T-cell (primary cell): Measurements from ENCODE around the gene ASCL3. TPM values are rescaled to one million over a fixed set of nuclear protein-coding genes. Genes with fewer than 3 reads are reported as not detected.
"Not testable (repeated sequence)": the region's sequence is repeated elsewhere in the genome, so short reads cannot be mapped to it uniquely, and the experiment has no call there.

ENCODE experiments used
- ATAC-seq, 4 experiments: fragments of 200-7000 bp in 3 of 4; fragments of 150-1000 bp in 1 of 4; cut with Tn5 transposase; replicated peaks in 1 of 4; 1 replicate in 3 of 4; 2 replicates in 1 of 4; pipeline ENCODE4 v1.10.0; 2021; ENCODE audit warnings: moderate library complexity in 3 of 4, mild to moderate bottlenecking in 2 of 4, moderate number of reproducible peaks in 1 of 4
- CTCF ChIA-PET, 2 donors: fragments of 300-600 bp; sonication (Branson Sonifier 250); formaldehyde crosslinking; loops; one replicate each; lab custom pipeline; 2022; ENCODE audit warnings: antibody characterized with exemption in 2 of 2; lab: Charles Lee
- POLR2A ChIA-PET, 2 donors: fragments of 300-600 bp; sonication (Branson Sonifier 250); formaldehyde crosslinking; loops; one replicate each; lab custom pipeline; 2022; ENCODE audit warnings: antibody characterized with exemption in 2 of 2; lab: Charles Lee
- DNase-seq, 35 experiments: peaks; one replicate each; pipeline versions ENCODE4 v3.0.0 to v3.0.0-alpha.2; 2013 to 2023
- H3K27ac ChIP-seq: one replicate; pipeline ENCODE4 v1.5.1; 2013; ENCODE audit warnings: low read length
- H3K27me3 ChIP-seq, 2 experiments: replicated peaks in 1 of 2; 1 replicate in 1 of 2; 2 replicates in 1 of 2; pipeline versions ENCODE4 v1.6.1 to v1.7.0; 2013; ENCODE audit warnings: low read length in 1 of 2, mixed read lengths in 1 of 2; ENCODE audit not compliant: control insufficient read depth in 2 of 2, insufficient read depth in 2 of 2; ENCODE audit errors: extremely low read depth in 1 of 2
- H3K36me3 ChIP-seq, 2 donors: 1 replicate in 1 of 2; 2 replicates in 1 of 2; pipeline versions ENCODE4 v1.6.1 to v1.7.0; 2013; ENCODE audit warnings: low read length in 1 of 2; ENCODE audit not compliant: control insufficient read depth in 2 of 2, insufficient read depth in 1 of 2; ENCODE audit errors: extremely low read depth in 1 of 2
- H3K4me1 ChIP-seq, 2 experiments: 1 replicate in 1 of 2; 2 replicates in 1 of 2; pipeline versions ENCODE4 v1.6.1 to v1.7.0; 2013; ENCODE audit warnings: low read length in 2 of 2, mixed read lengths in 1 of 2; ENCODE audit not compliant: insufficient read depth in 2 of 2, control insufficient read depth in 1 of 2; ENCODE audit errors: extremely low read depth in 1 of 2
- H3K4me3 ChIP-seq, 2 donors: 1 replicate in 1 of 2; 2 replicates in 1 of 2; pipeline versions ENCODE4 v1.5.1 to v1.7.0; 2013; ENCODE audit warnings: mild to moderate bottlenecking in 2 of 2, low read length in 1 of 2, moderate library complexity in 1 of 2; ENCODE audit not compliant: control insufficient read depth in 1 of 2; ENCODE audit errors: extremely low read depth in 1 of 2
- H3K9me3 ChIP-seq: 2 replicates; pipeline ENCODE4 v1.7.0; 2013
- H3K27ac Mint-ChIP-seq, 2 donors: one replicate each; pipeline ENCODE4 v1.8.0; 2020 to 2021; ENCODE audit warnings: mild to moderate bottlenecking in 2 of 2, mixed read lengths in 2 of 2
- H3K27me3 Mint-ChIP-seq, 2 donors: one replicate each; pipeline ENCODE4 v1.8.0; 2021 to 2022; ENCODE audit warnings: mixed read lengths in 2 of 2
- H3K36me3 Mint-ChIP-seq: one replicate; pipeline ENCODE4 v1.8.0; 2021; ENCODE audit warnings: mixed read lengths
- H3K4me1 Mint-ChIP-seq, 3 donors: one replicate each; pipeline ENCODE4 v1.8.0; 2020 to 2022; ENCODE audit warnings: mixed read lengths in 3 of 3, mild to moderate bottlenecking in 1 of 3
- H3K4me3 Mint-ChIP-seq, 3 donors: one replicate each; pipeline ENCODE4 v1.8.0; 2020 to 2022; ENCODE audit warnings: mild to moderate bottlenecking in 3 of 3, mixed read lengths in 3 of 3, moderate library complexity in 3 of 3
- H3K9me3 Mint-ChIP-seq, 3 donors: one replicate each; pipeline ENCODE4 v1.8.0; 2020 to 2022; ENCODE audit warnings: mixed read lengths in 3 of 3
- WGBS: methylation state at CpG from one replicate; pipeline ENCODE4 v1.1.5; 2013; ENCODE audit warnings: missing lambda C conversion rate; ENCODE audit not compliant: insufficient coverage; 5-methylcytosine and 5-hydroxymethylcytosine counted together
- total RNA-seq, 35 experiments: library from RNA in 6 of 35; stranded (reverse) in 6 of 35; fragments of 120-200 nt in 1 of 35; gene quantifications; one replicate each; pipeline versions ENCODE4 v1.2.1 to v1.2.4 and lab custom pipeline; 2013 to 2026

ASCL3 gene
- total RNA-seq, 5 donors from 2014 or later (not counting 1 experiment from before 2014, with no cell fraction given) = not detected

DNA sequence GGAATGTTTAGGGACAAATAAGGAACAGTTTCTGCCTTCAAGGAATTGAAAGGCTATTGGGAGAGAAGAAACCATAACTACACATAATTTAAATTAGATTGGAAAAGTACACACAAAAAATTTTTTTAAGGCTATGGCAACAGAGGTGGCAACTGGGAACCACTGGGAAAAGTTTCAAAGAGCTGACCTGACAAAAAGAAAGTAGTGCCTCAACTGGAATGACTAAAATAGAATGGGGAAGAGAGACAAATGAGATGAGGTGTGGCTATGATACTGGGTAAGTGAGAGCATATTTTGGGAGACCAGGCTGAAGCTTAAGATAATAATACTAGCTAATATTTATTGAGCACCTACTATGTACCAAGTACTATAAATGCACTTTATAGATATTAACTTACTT lies 34.7 kb downstream of the ASCL3 start:
- Mint-ChIP-seq H3K36me3 (no peaks in the 10 kb centered on the region), H3K9me3 (no peaks in the 10 kb centered on the region), H3K4me3 (no peak overlapping the region), H3K4me1 (peaks cover 13 to 31% (median 25%) of the 10 kb centered on the region in 3 donors), H3K27ac (peak overlapping the region in 1 of 2 donors; percentile 2), H3K27me3 (no peaks in the 10 kb centered on the region)
- Histone ChIP-seq H3K4me3 (no peak overlapping the region), H3K9me3 (no peaks in the 10 kb centered on the region), H3K36me3 (no peaks in the 10 kb centered on the region), H3K27me3 (peaks cover 0 to 2% of the 10 kb centered on the region in 2 experiments), H3K27ac (no peak overlapping the region), H3K4me1 (peaks cover 2 to 21% of the 10 kb centered on the region in 2 experiments)
- POLR2A ChIA-PET = no interaction called here
- ATAC-seq = no peak
- DNase-seq = no peak
- CTCF ChIA-PET = no interaction called here

DNA sequence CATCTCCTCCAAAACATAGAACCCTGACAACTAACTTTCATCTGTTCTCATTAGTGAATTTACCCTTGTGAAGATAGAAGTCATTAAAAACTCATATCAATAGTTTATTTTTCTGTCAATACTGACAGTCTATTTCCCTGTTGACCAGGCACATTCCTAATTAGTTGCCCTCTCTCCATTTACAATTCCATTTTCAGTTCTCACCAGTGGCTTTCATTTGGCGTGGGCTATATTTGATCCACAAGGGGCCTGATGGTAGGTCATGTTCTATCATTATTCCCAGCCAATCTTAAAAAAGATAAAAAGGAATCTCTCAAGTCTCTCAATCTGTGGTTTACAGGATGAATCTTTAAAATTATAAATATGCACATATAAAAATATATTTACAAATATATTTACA lies 35.7 kb downstream of the ASCL3 start:
- Mint-ChIP-seq H3K27me3 (peaks cover 0 to 4% of the 10 kb centered on the region in 2 donors), H3K4me3 (no peak overlapping the region), H3K27ac (no peak overlapping the region), H3K9me3 (peaks cover 0 to 4% (median 4%) of the 10 kb centered on the region in 3 donors), H3K4me1 (peaks cover 12 to 27% (median 19%) of the 10 kb centered on the region in 3 donors), H3K36me3 (no peaks in the 10 kb centered on the region)
- H3K4me3 ChIP-seq = no peak overlapping the region
- CTCF ChIA-PET = no interaction called here
- DNase-seq (no peak), ATAC-seq (no peak)
- WGBS = no CpG with 5 or more reads among the region's 1 CpG
- POLR2A ChIA-PET = no interaction called here
- no peaks in the 10 kb centered on the region for H3K9me3 ChIP-seq
- H3K27me3 ChIP-seq = peaks cover 0 to 2% of the 10 kb centered on the region in 2 experiments
- peaks cover 2 to 20% of the 10 kb centered on the region in 2 experiments for H3K4me1 ChIP-seq
- no peaks in the 10 kb centered on the region for H3K36me3 ChIP-seq
- no peak overlapping the region for H3K27ac ChIP-seq

DNA sequence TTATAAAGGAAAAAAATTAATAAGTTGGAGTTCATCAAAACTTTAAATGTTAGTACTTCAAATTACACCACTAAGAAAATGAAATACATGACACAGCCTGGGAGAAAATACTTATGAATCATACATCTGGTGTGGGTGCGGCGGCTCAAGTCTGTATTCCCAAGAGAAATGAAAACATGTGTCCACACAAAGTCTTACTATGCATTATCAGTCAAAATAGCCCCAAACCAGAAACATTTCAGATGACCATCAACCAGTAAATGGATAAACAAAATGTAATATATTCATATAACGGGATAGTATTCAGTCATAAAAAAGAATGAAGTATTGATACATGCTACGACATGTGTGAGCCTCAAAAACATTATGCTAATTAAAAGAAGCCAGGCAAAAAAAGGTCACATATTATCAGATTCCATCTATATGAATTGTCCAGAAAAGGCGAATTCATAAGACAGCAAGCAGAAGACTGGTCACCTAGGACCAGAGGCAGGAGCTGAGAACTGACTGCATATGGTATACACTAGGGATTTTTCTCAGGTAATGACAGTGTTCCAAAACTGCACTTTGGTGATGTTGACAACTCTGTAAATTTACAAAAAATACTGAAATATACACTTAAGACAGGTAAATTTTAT lies 37.2 kb downstream of the ASCL3 start:
- Histone ChIP-seq H3K27ac (no peak overlapping the region), H3K4me3 (no peak overlapping the region), H3K9me3 (no peaks in the 10 kb centered on the region), H3K36me3 (no peaks in the 10 kb centered on the region), H3K4me1 (peaks cover 2 to 12% of the 10 kb centered on the region in 2 experiments), H3K27me3 (peaks cover 0 to 2% of the 10 kb centered on the region in 2 experiments)
- CTCF ChIA-PET = no interaction called here
- no CpG with 5 or more reads among the region's 5 CpGs for WGBS
- Mint-ChIP-seq H3K27ac (no peak overlapping the region), H3K4me1 (peaks cover 12 to 26% (median 18%) of the 10 kb centered on the region in 3 donors), H3K4me3 (no peak overlapping the region), H3K9me3 (peaks cover 4 to 9% (median 4%) of the 10 kb centered on the region in 3 donors), H3K36me3 (peaks cover 4% of the 10 kb centered on the region), H3K27me3 (peaks cover 0 to 9% of the 10 kb centered on the region in 2 donors)
- POLR2A ChIA-PET = no interaction called here
- DNase-seq (no peak), ATAC-seq (no peak)

DNA sequence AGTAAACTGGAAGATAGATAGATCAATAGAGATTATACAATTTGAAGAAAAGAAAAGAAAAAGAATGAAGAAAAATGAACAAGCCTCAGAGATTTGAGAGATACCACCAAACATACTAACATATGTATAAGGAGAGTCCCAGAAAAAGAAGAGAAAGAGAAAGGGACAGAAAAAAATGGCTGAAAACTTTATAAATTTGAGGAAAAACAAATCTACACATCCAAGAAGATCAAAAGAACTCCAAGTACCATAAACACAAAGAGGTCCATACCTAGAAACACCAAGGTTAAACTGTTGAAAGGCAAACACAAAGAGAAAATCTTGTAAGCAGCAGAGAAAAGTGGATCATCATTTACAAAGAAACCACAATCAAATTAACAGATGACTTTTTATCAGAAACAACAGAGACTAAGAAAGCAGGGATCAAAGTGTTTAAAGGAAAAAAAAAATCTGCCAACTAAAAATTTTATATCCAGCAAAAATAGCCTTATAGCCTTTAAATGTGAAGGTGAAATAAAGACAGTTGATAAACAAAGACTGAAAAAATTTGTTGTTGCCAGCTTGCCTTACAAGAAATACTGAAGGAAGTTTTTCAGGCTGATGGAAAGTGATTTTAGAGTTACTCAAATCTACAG lies 43.6 kb downstream of the ASCL3 start:
- ATAC-seq (no peak), DNase-seq (no peak)
- H3K4me3 ChIP-seq = no peak overlapping the region
- peaks cover 5% of the 10 kb centered on the region for H3K9me3 ChIP-seq
- H3K27me3 ChIP-seq = no peaks in the 10 kb centered on the region
- Mint-ChIP-seq H3K36me3 (peaks cover 9% of the 10 kb centered on the region), H3K4me3 (no peak overlapping the region), H3K9me3 (peaks cover 17 to 31% (median 25%) of the 10 kb centered on the region in 3 donors), H3K27ac (no peak overlapping the region), H3K4me1 (no peaks in the 10 kb centered on the region), H3K27me3 (peaks cover 0 to 9% of the 10 kb centered on the region in 2 donors)
- ChIA-PET POLR2A (no interaction called here), CTCF (no interaction called here)
- no peak overlapping the region for H3K27ac ChIP-seq
- no peaks in the 10 kb centered on the region for H3K36me3 ChIP-seq
- H3K4me1 ChIP-seq = no peaks in the 10 kb centered on the region

GRCh38 chr11:8891185-8891584 lies 51.6 kb downstream of the ASCL3 start:
- H3K4me1 ChIP-seq, H3K9me3 ChIP-seq, H3K36me3 ChIP-seq, CTCF ChIA-PET, H3K27me3 ChIP-seq, H3K27ac Mint-ChIP-seq, H3K27ac ChIP-seq, H3K4me1 Mint-ChIP-seq, H3K4me3 Mint-ChIP-seq, H3K36me3 Mint-ChIP-seq, POLR2A ChIA-PET, ATAC-seq, H3K4me3 ChIP-seq, DNase-seq: not testable (repeated sequence)
- no CpG with 5 or more reads among the region's 2 CpGs for WGBS
- H3K9me3 Mint-ChIP-seq = peaks cover 2 to 13% (median 8%) of the 10 kb centered on the region in 3 donors
- H3K27me3 Mint-ChIP-seq = peaks cover 21 to 23% of the 10 kb centered on the region in 2 donors
